Neutrophil (primary cell): ENCODE data around the gene PRR33.

Experiments used
- H3K27ac ChIP-seq: fragments of 200-600 bp; sonication (generic); 2 replicates; pipeline ENCODE4 v1.5.1; 2016; ENCODE audit warnings: mild to moderate bottlenecking, moderate library complexity
- H3K27me3 ChIP-seq: fragments of 200-600 bp; sonication (generic); 2 replicates; pipeline ENCODE4 v1.6.0; 2016; ENCODE audit warnings: mild to moderate bottlenecking
- H3K36me3 ChIP-seq: fragments of 200-600 bp; sonication (generic); 2 replicates; pipeline ENCODE4 v1.5.1; 2017
- H3K4me1 ChIP-seq, 2 experiments: fragments of 200-600 bp in 1 of 2; sonication (generic) in 1 of 2; 1 replicate in 1 of 2; 2 replicates in 1 of 2; pipeline versions ENCODE4 v1.5.1 to v1.6.1; 2013 to 2016; ENCODE audit warnings: low read depth in 1 of 2, low read length in 1 of 2, mild to moderate bottlenecking in 1 of 2, moderate library complexity in 1 of 2; ENCODE audit not compliant: control insufficient read depth in 1 of 2, insufficient read depth in 1 of 2
- H3K4me3 ChIP-seq, 2 experiments: fragments of 200-600 bp in 1 of 2; sonication (generic) in 1 of 2; 1 replicate in 1 of 2; 2 replicates in 1 of 2; pipeline ENCODE4 v1.5.1; 2013 to 2016; ENCODE audit warnings: low read depth in 1 of 2, low read length in 1 of 2, mild to moderate bottlenecking in 1 of 2, moderate library complexity in 1 of 2
- H3K9me3 ChIP-seq: fragments of 200-600 bp; sonication (generic); 2 replicates; pipeline ENCODE4 v1.5.1; 2016
- CTCF ChIP-seq: fragments of 200-600 bp; sonication (generic); IDR thresholded peaks from 2 replicates; pipeline ENCODE4 v1.5.1; 2016; ENCODE audit warnings: antibody characterized with exemption

PRR33 gene

DNA sequence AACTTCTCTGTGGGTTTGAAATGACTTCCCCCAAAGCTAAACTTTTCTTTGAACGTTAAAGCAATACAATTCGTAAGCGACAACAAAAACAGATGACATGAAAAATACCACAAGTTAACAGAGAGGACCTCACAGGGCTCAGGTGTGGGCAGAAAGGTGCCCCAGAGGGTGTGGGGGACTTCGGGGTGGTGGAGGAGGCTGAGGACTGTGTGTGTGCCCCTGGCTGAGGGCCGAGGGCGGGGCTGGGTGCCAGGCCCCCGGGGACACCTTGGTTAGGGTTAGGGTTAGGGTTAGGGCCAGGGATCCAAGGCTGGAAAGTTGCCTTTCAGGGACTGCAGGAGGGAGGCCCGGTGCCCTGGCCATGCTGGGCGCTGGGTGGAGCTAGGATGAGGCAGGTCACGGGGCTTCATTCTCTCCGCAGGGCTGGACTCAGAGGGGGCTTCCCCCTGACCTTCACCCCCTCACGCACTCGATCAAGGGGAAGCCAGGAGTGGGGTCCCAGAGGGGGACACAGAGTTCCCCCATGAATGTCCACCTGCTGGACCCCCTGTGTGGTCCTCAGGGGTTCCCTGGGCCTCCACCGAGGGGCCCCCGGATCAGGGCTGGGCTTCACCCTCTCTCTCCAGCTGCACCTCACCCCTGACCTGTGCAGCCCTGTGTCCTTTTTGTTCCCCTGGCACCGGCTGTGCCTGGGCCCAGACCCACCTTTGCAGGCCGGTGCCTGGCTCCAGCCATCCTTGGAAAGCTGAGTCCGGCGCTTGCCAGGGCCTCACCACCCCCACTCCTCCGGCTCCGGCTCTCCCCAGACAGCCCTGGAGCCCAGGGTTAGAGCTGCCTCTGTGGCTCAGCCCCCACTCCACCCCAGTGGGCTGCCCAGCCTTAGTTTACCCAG is 45.9 kb downstream of the PRR33 start:
- Histone ChIP-seq H3K36me3 (no peaks in the 10 kb centered on the region), H3K9me3 (no peaks in the 10 kb centered on the region), H3K27me3 (no peaks in the 10 kb centered on the region), H3K4me1 (peaks cover 97% of the 10 kb centered on the region in 2 experiments), H3K4me3 (peak overlapping the region in 1 of 2 experiments; percentile 52), H3K27ac (peak overlapping the region; percentile 100)
- TF ChIP-seq CTCF: no peak

- Histone ChIP-seq H3K4me3 (peak overlapping the region; percentile 52 to 55), H3K27ac (peak overlapping the region; percentile 100), H3K9me3 (no peaks in the 10 kb centered on the region), H3K36me3 (no peaks in the 10 kb centered on the region), H3K27me3 (no peaks in the 10 kb centered on the region), H3K4me1 (peaks cover 99 to 100% of the 10 kb centered on the region in 2 experiments)
- TF ChIP-seq CTCF: no peak
These were observed 46.6 kb downstream of the PRR33 start for GRCh38 chr11:1845095-1845429.

- Histone ChIP-seq H3K4me1 (peaks cover 99 to 100% of the 10 kb centered on the region in 2 experiments), H3K36me3 (no peaks in the 10 kb centered on the region), H3K27ac (peak overlapping the region; percentile 100), H3K9me3 (no peaks in the 10 kb centered on the region), H3K4me3 (peak overlapping the region; percentile 52 to 55), H3K27me3 (no peaks in the 10 kb centered on the region)
- peak; percentile 43 for TF ChIP-seq CTCF
These were observed 47.2 kb downstream of the PRR33 start for GRCh38 chr11:1844221-1845094.

GRCh38 chr11:1843796-1844195 is 47.9 kb downstream of the PRR33 start:
- no peaks in the 10 kb centered on the region for H3K36me3 ChIP-seq
- H3K4me3 ChIP-seq: peak overlapping the region; percentile 52 to 55
- H3K4me1 ChIP-seq: peaks cover 98 to 100% of the 10 kb centered on the region in 2 experiments
- no peaks in the 10 kb centered on the region for H3K9me3 ChIP-seq
- no peaks in the 10 kb centered on the region for H3K27me3 ChIP-seq
- no peak for TF ChIP-seq CTCF
- peak overlapping the region; percentile 100 for H3K27ac ChIP-seq

DNA sequence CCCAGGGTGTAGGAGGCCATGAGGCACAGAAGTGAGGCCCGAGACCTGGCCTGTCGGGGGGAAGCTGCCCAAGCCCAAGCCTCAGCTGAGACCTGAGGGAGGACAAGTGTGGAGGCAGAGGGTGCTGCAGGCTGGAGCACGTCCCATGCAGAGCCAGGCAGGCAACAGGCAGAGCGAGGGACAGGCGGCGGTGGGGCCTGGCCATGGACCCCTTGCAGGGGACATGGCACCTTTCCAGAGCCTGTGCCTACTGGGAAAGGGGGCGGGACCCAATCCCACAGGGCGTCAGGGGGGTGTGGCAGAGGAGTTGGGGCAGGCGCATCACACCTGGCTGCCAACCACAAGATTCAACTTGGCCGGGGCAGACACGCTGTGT is 48.6 kb downstream of the PRR33 start:
- Histone ChIP-seq H3K36me3 (no peaks in the 10 kb centered on the region), H3K4me3 (peak overlapping the region in 1 of 2 experiments; percentile 55), H3K4me1 (peaks cover 98 to 100% of the 10 kb centered on the region in 2 experiments), H3K27me3 (no peaks in the 10 kb centered on the region), H3K9me3 (no peaks in the 10 kb centered on the region), H3K27ac (peak overlapping the region; percentile 100)
- no peak for TF ChIP-seq CTCF
